ENCODE results near the gene ERC2.

ERC2 gene

GRCh38 chr3:56019490-56020146 lies 448.6 kb downstream of the ERC2 start:
- TF ChIP-seq NFIC (IDR thresholded peaks at IDR 0.05) (no peak), RAD21 (IDR thresholded peaks at IDR 0.05; ENCODE audit: low read depth) (no peak), EGR1 (IDR thresholded peaks at IDR 0.05) (no peak), CEBPB (IDR thresholded peaks at IDR 0.05) (no peak), EP300 (IDR thresholded peaks at IDR 0.05; ENCODE audit: borderline replicate concordance) (no peak), TCF12 (IDR thresholded peaks at IDR 0.05; ENCODE audit: low read depth) (no peak), TAF1 (IDR thresholded peaks at IDR 0.05; ENCODE audit: low read depth) (no peak), ZBTB7A (IDR thresholded peaks at IDR 0.05; ENCODE audit: low read depth) (no peak), CREB1 (IDR thresholded peaks at IDR 0.05; ENCODE audit: low read depth) (no peak), YY1 (IDR thresholded peaks at IDR 0.05; ENCODE audit: low read depth) (no peak), TEAD4 (IDR thresholded peaks at IDR 0.05) (no peak), MAX (IDR thresholded peaks at IDR 0.05) (no peak), FOXM1 (IDR thresholded peaks at IDR 0.05; ENCODE audit: borderline replicate concordance, low read depth) (no peak)
- TF ChIP-seq, protein P1, sequence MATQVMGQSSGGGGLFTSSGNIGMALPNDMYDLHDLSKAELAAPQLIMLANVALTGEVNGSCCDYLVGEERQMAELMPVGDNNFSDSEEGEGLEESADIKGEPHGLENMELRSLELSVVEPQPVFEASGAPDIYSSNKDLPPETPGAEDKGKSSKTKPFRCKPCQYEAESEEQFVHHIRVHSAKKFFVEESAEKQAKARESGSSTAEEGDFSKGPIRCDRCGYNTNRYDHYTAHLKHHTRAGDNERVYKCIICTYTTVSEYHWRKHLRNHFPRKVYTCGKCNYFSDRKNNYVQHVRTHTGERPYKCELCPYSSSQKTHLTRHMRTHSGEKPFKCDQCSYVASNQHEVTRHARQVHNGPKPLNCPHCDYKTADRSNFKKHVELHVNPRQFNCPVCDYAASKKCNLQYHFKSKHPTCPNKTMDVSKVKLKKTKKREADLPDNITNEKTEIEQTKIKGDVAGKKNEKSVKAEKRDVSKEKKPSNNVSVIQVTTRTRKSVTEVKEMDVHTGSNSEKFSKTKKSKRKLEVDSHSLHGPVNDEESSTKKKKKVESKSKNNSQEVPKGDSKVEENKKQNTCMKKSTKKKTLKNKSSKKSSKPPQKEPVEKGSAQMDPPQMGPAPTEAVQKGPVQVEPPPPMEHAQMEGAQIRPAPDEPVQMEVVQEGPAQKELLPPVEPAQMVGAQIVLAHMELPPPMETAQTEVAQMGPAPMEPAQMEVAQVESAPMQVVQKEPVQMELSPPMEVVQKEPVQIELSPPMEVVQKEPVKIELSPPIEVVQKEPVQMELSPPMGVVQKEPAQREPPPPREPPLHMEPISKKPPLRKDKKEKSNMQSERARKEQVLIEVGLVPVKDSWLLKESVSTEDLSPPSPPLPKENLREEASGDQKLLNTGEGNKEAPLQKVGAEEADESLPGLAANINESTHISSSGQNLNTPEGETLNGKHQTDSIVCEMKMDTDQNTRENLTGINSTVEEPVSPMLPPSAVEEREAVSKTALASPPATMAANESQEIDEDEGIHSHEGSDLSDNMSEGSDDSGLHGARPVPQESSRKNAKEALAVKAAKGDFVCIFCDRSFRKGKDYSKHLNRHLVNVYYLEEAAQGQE (IDR thresholded peaks at IDR 0.05; ENCODE audit: low read depth): no peak
- TF ChIP-seq, protein P2, sequence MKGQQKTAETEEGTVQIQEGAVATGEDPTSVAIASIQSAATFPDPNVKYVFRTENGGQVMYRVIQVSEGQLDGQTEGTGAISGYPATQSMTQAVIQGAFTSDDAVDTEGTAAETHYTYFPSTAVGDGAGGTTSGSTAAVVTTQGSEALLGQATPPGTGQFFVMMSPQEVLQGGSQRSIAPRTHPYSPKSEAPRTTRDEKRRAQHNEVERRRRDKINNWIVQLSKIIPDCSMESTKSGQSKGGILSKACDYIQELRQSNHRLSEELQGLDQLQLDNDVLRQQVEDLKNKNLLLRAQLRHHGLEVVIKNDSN (IDR thresholded peaks at IDR 0.05): no peak

DNA sequence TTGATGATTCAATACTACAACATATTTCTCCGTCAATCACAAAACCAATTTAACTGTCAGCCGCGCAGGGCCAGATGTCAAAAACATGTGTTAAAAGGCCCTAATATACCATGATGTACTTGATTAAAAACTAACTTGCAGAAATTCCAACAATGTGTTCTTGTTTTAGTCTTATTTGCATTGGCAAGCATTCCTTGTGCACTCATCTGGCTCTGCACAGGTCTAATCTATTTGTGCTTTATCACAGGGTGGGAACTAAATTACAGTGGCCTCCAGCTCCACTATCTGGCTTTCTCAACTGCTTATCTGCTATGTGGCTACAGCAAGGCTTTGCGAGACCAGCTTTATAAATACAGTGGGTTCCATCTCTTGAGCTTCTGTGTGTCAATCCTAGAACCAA lies 455.5 kb downstream of the ERC2 start:
- TF ChIP-seq ZBTB7A (IDR thresholded peaks at IDR 0.05; ENCODE audit: low read depth) (no peak), TEAD4 (IDR thresholded peaks at IDR 0.05) (no peak), RAD21 (IDR thresholded peaks at IDR 0.05; ENCODE audit: low read depth) (no peak), NFIC (IDR thresholded peaks at IDR 0.05) (no peak), EP300 (IDR thresholded peaks at IDR 0.05; ENCODE audit: borderline replicate concordance) (no peak), TCF12 (IDR thresholded peaks at IDR 0.05; ENCODE audit: low read depth) (no peak), YY1 (IDR thresholded peaks at IDR 0.05; ENCODE audit: low read depth) (no peak), CEBPB (IDR thresholded peaks at IDR 0.05) (no peak), MAX (IDR thresholded peaks at IDR 0.05) (no peak), CREB1 (IDR thresholded peaks at IDR 0.05; ENCODE audit: low read depth) (no peak), EGR1 (IDR thresholded peaks at IDR 0.05) (no peak), TAF1 (IDR thresholded peaks at IDR 0.05; ENCODE audit: low read depth) (no peak)
- TF ChIP-seq, protein P1 (IDR thresholded peaks at IDR 0.05; ENCODE audit: low read depth): no peak
- TF ChIP-seq, protein P2 (IDR thresholded peaks at IDR 0.05): no peak

GRCh38 chr3:56005196-56005805 lies 463.0 kb downstream of the ERC2 start:
- TF ChIP-seq TAF1 (IDR thresholded peaks at IDR 0.05; ENCODE audit: low read depth): no peak
- TF ChIP-seq MAX (IDR thresholded peaks at IDR 0.05): no peak
- TF ChIP-seq FOXM1 (IDR thresholded peaks at IDR 0.05; ENCODE audit: borderline replicate concordance, low read depth): no peak
- TF ChIP-seq EP300 (IDR thresholded peaks at IDR 0.05; ENCODE audit: borderline replicate concordance): no peak
- no peak for TF ChIP-seq YY1 (IDR thresholded peaks at IDR 0.05; ENCODE audit: low read depth)
- no peak for TF ChIP-seq NFIC (IDR thresholded peaks at IDR 0.05)
- no peak for TF ChIP-seq ZBTB7A (IDR thresholded peaks at IDR 0.05; ENCODE audit: low read depth)
- no peak for TF ChIP-seq CREB1 (IDR thresholded peaks at IDR 0.05; ENCODE audit: low read depth)

DNA sequence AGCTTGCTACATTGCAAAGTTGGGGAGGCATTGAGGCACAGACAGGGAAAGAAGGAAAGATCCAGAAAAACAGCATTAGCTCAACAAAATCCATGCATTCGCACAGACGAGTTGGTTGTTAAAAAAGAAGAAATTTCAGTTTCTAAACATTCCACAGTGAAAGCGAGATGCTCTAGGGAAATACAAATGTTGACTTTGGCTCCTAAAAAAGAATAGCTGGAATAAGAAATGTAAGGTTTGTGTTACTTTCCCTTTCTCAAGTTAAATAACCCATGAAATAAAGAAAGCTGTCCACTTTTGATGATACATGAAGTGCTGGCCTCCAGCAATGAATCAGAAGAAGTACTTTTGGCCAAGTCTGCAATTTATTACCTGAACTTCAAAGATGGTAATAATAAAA lies 465.1 kb downstream of the ERC2 start:
- no peak for TF ChIP-seq NFIC (IDR thresholded peaks at IDR 0.05)
- TF ChIP-seq, protein P2 (IDR thresholded peaks at IDR 0.05): no peak
- TF ChIP-seq MAX (IDR thresholded peaks at IDR 0.05): no peak
- no peak for TF ChIP-seq EGR1 (IDR thresholded peaks at IDR 0.05)
- no peak for TF ChIP-seq TAF1 (IDR thresholded peaks at IDR 0.05; ENCODE audit: low read depth)
- no peak for TF ChIP-seq TCF12 (IDR thresholded peaks at IDR 0.05; ENCODE audit: low read depth)
- TF ChIP-seq YY1 (IDR thresholded peaks at IDR 0.05; ENCODE audit: low read depth): no peak
- no peak for TF ChIP-seq CEBPB (IDR thresholded peaks at IDR 0.05)
- TF ChIP-seq RAD21 (IDR thresholded peaks at IDR 0.05; ENCODE audit: low read depth): no peak
- TF ChIP-seq TEAD4 (IDR thresholded peaks at IDR 0.05): no peak
- TF ChIP-seq, protein P1 (IDR thresholded peaks at IDR 0.05; ENCODE audit: low read depth): no peak
- no peak for TF ChIP-seq ZBTB7A (IDR thresholded peaks at IDR 0.05; ENCODE audit: low read depth)
- TF ChIP-seq EP300 (IDR thresholded peaks at IDR 0.05; ENCODE audit: borderline replicate concordance): no peak
- no peak for TF ChIP-seq CREB1 (IDR thresholded peaks at IDR 0.05; ENCODE audit: low read depth)
- no peak for TF ChIP-seq FOXM1 (IDR thresholded peaks at IDR 0.05; ENCODE audit: borderline replicate concordance, low read depth)

All from Ishikawa (cell line).